ENCODE data around the gene TXNRD1.
"Not testable (repeated sequence)": the region's sequence is repeated elsewhere in the genome, so short reads cannot be mapped to it uniquely, and the experiment has no call there.

The TXNRD1 gene

GRCh38 chr12:104242546-104243206 lies 27.1 kb downstream of the TXNRD1 start:
- DNase-seq: no peak

GRCh38 chr12:104243551-104243950 lies 28.0 kb downstream of the TXNRD1 start:
- DNase-seq: no peak

- DNase-seq: no peak
These were observed 28.4 kb downstream of the TXNRD1 start for GRCh38 chr12:104243971-104244370.

- no peak for DNase-seq
These were observed 32.1 kb downstream of the TXNRD1 start for GRCh38 chr12:104247698-104248097.

- DNase-seq: no peak
These were observed 32.9 kb downstream of the TXNRD1 start for GRCh38 chr12:104248444-104248843.

GRCh38 chr12:104249017-104249416 lies 33.4 kb downstream of the TXNRD1 start:
- no peak for DNase-seq

- DNase-seq: no peak
These were observed 34.3 kb downstream of the TXNRD1 start for GRCh38 chr12:104249898-104250297.

- no peak for DNase-seq
These were observed 35.0 kb downstream of the TXNRD1 start for GRCh38 chr12:104250366-104251125.

- no peak for DNase-seq
These were observed 42.4 kb downstream of the TXNRD1 start for GRCh38 chr12:104257913-104258472.

- no peak for DNase-seq
These were observed 43.0 kb downstream of the TXNRD1 start for GRCh38 chr12:104258476-104259067.

GRCh38 chr12:104263026-104263425 lies 47.4 kb downstream of the TXNRD1 start:
- DNase-seq: no peak

- DNase-seq: no peak
These were observed 48.2 kb downstream of the TXNRD1 start for GRCh38 chr12:104263580-104264358.

- not testable (repeated sequence) for DNase-seq
These were observed 49.9 kb downstream of the TXNRD1 start for GRCh38 chr12:104265436-104265835.

- no peak for DNase-seq
These were observed 57.4 kb downstream of the TXNRD1 start for GRCh38 chr12:104272938-104273337.

GRCh38 chr12:104273503-104273902 lies 57.9 kb downstream of the TXNRD1 start:
- no peak for DNase-seq

- DNase-seq: no peak
These were observed 59.2 kb downstream of the TXNRD1 start for GRCh38 chr12:104274811-104275210.

GRCh38 chr12:104275689-104276088 lies 60.1 kb downstream of the TXNRD1 start:
- DNase-seq: no peak

GRCh38 chr12:104276273-104277131 lies 60.9 kb downstream of the TXNRD1 start:
- DNase-seq: peak; percentile 29

GRCh38 chr12:104279164-104279563 lies 63.6 kb downstream of the TXNRD1 start:
- no peak for DNase-seq

- DNase-seq: no peak
These were observed 64.5 kb downstream of the TXNRD1 start for GRCh38 chr12:104280111-104280510.

GRCh38 chr12:104280717-104281458 lies 65.3 kb downstream of the TXNRD1 start:
- DNase-seq: no peak

All from femur (tissue), 1 donor.